T-helper 2 cell treated with Interferon-gamma antibody and Interleukin-4, amounts not matched to agents 100 ng/mL and 5 ng/mL, for 36 hours (primary cell): Measurements from ENCODE around the gene NUP93. TPM values are rescaled to one million over a fixed set of nuclear protein-coding genes. Genes with fewer than 3 reads are reported as not detected.

ENCODE experiments used
- intact Hi-C: fragments of 100-400 bp; cut with micrococcal nuclease; formaldehyde crosslinking; loops from one replicate; pipeline ENCODE4 v1.15.1; 2023
- total RNA-seq: library from RNA; stranded (reverse); gene quantifications from 2 replicates; pipeline ENCODE4 v1.2.3, GENCODE V29; 2022

The NUP93 gene
- total RNA-seq, 1 donor from 2014 or later, result 101 TPM

- intact Hi-C loops, result no loop called here
Observed at GRCh38 chr16:56741399-56741798, 11.5 kb downstream of the NUP93 start.

GRCh38 chr16:56742030-56742984 is 12.4 kb downstream of the NUP93 start:
- intact Hi-C loops, result no loop called here

GRCh38 chr16:56743840-56744239 is 13.9 kb downstream of the NUP93 start:
- intact Hi-C loops, result no loop called here

- intact Hi-C loops, result no loop called here
Observed at GRCh38 chr16:56744996-56745640, 15.2 kb downstream of the NUP93 start.

GRCh38 chr16:56747486-56748045 is 17.6 kb downstream of the NUP93 start:
- intact Hi-C loops, result no loop called here

GRCh38 chr16:56748191-56748590 is 18.3 kb downstream of the NUP93 start:
- intact Hi-C loops, result no loop called here

- intact Hi-C loops, result no loop called here
Observed at GRCh38 chr16:56748826-56749225, 18.9 kb downstream of the NUP93 start.

- intact Hi-C loops, result no loop called here
Observed at GRCh38 chr16:56749672-56750491, 20.0 kb downstream of the NUP93 start.

- intact Hi-C loops, result no loop called here
Observed at GRCh38 chr16:56753410-56753809, 23.5 kb downstream of the NUP93 start.

GRCh38 chr16:56755038-56755437 is 25.1 kb downstream of the NUP93 start:
- intact Hi-C loops, result no loop called here

- intact Hi-C loops, result no loop called here
Observed at GRCh38 chr16:56758432-56758831, 28.5 kb downstream of the NUP93 start.

- intact Hi-C loops, result no loop called here
Observed at GRCh38 chr16:56758930-56759329, 29.0 kb downstream of the NUP93 start.

- intact Hi-C loops, result no loop called here
Observed at GRCh38 chr16:56763291-56763916, 33.5 kb downstream of the NUP93 start.

GRCh38 chr16:56764835-56765234 is 34.9 kb downstream of the NUP93 start:
- intact Hi-C loops, result no loop called here

- intact Hi-C loops, result no loop called here
Observed at GRCh38 chr16:56765949-56766348, 36.0 kb downstream of the NUP93 start.

- intact Hi-C loops, result no loop called here
Observed at GRCh38 chr16:56767024-56767423, 37.1 kb downstream of the NUP93 start.

GRCh38 chr16:56769677-56770076 is 39.7 kb downstream of the NUP93 start:
- intact Hi-C loops, result no loop called here

GRCh38 chr16:56771558-56772279 is 41.8 kb downstream of the NUP93 start:
- intact Hi-C loops, result no loop called here

- intact Hi-C loops, result no loop called here
Observed at GRCh38 chr16:56773532-56773931, 43.6 kb downstream of the NUP93 start.

- intact Hi-C loops, result no loop called here
Observed at GRCh38 chr16:56774016-56774680, 44.2 kb downstream of the NUP93 start.
